ENCODE data around the gene PRDM13.
"Not testable (repeated sequence)": the region's sequence is repeated elsewhere in the genome, so short reads cannot be mapped to it uniquely, and the experiment has no call there.

Gene PRDM13

GRCh38 chr6:99638358-99638757, 31.7 kb downstream of the PRDM13 start:
- DNase-seq, result not testable (repeated sequence)

GRCh38 chr6:99641270-99641669, 34.6 kb downstream of the PRDM13 start:
- no peak for DNase-seq

GRCh38 chr6:99645986-99646385, 39.4 kb downstream of the PRDM13 start:
- DNase-seq, result no peak

- DNase-seq, result not testable (repeated sequence)
Measured at GRCh38 chr6:99650091-99650571, 43.5 kb downstream of the PRDM13 start.

- no peak for DNase-seq
Measured at GRCh38 chr6:99660206-99660605, 53.6 kb downstream of the PRDM13 start.

GRCh38 chr6:99661870-99662269, 55.2 kb downstream of the PRDM13 start:
- DNase-seq, result no peak

GRCh38 chr6:99662616-99663015, 56.0 kb downstream of the PRDM13 start:
- DNase-seq, result no peak
